Gastroesophageal sphincter (tissue), 3 donors: ENCODE results near the gene PGAP3.

Experiments used
- CTCF ChIP-seq, 4 experiments: fragments of 200-600 bp in 2 of 4; fragments of 450-650 bp in 2 of 4; sonication (generic) in 1 of 4; IDR thresholded peaks; one replicate each; pipeline ENCODE4 v1.5.1; 2017 to 2019; ENCODE audit warnings: antibody characterized with exemption in 4 of 4, mild to moderate bottlenecking in 2 of 4, moderate library complexity in 2 of 4
- EP300 ChIP-seq: sonication (generic); formaldehyde crosslinking; IDR thresholded peaks from one replicate; pipeline ENCODE4 v1.6.1; 2017; ENCODE audit warnings: antibody characterized with exemption, mild to moderate bottlenecking
- POLR2A ChIP-seq, 2 donors: fragments of 450-650 bp; IDR thresholded peaks; one replicate each; pipeline ENCODE4 v1.6.1; 2017; ENCODE audit warnings: antibody characterized with exemption in 2 of 2, mild to moderate bottlenecking in 2 of 2, moderate library complexity in 1 of 2
- POLR2AphosphoS5 ChIP-seq: sonication (generic); formaldehyde crosslinking; IDR thresholded peaks from one replicate; pipeline ENCODE4 v1.6.1; 2017; ENCODE audit warnings: antibody characterized with exemption

GRCh38 chr17:39677542-39678339, 10.1 kb downstream of the PGAP3 start:
- TF ChIP-seq CTCF (IDR thresholded peaks at IDR 0.05), result no peak
- TF ChIP-seq POLR2A (IDR thresholded peaks at IDR 0.05), result no peak
- TF ChIP-seq EP300, result no peak
- no peak for TF ChIP-seq POLR2AphosphoS5
